Glutamatergic neuron (in vitro differentiated cells): ENCODE results near the gene STAT5A. TPM values are rescaled to one million over a fixed set of nuclear protein-coding genes. Genes with fewer than 3 reads are reported as not detected.
"Not testable (repeated sequence)": the region's sequence is repeated elsewhere in the genome, so short reads cannot be mapped to it uniquely, and the experiment has no call there.

Experiments
- DNase-seq: peaks from one replicate; pipeline ENCODE4 v3.0.0; 2022
- H3K27ac Mint-ChIP-seq: one replicate; pipeline ENCODE4 v1.8.0; 2020; ENCODE audit warnings: mild to moderate bottlenecking, mixed read lengths, inconsistent platforms; ENCODE audit not compliant: unreplicated experiment
- H3K27me3 Mint-ChIP-seq: one replicate; pipeline ENCODE4 v1.8.0; 2020; ENCODE audit warnings: mild to moderate bottlenecking, moderate library complexity, mixed read lengths, inconsistent platforms; ENCODE audit not compliant: unreplicated experiment
- H3K36me3 Mint-ChIP-seq: one replicate; pipeline ENCODE4 v1.8.0; 2020; ENCODE audit warnings: mild to moderate bottlenecking, mixed read lengths, inconsistent platforms; ENCODE audit not compliant: unreplicated experiment
- H3K4me1 Mint-ChIP-seq: one replicate; pipeline ENCODE4 v1.8.0; 2020; ENCODE audit warnings: mild to moderate bottlenecking, low read depth, mixed read lengths, inconsistent platforms; ENCODE audit not compliant: unreplicated experiment
- H3K4me3 Mint-ChIP-seq: one replicate; pipeline ENCODE4 v1.8.0; 2020; ENCODE audit warnings: mild to moderate bottlenecking, mixed read lengths, inconsistent platforms; ENCODE audit not compliant: unreplicated experiment
- H3K9me3 Mint-ChIP-seq: one replicate; pipeline ENCODE4 v1.8.0; 2020; ENCODE audit warnings: mild to moderate bottlenecking, moderate library complexity, mixed read lengths, inconsistent platforms; ENCODE audit not compliant: unreplicated experiment
- CTCF ChIP-seq: fragments of 200-600 bp; sonication (generic); IDR thresholded peaks from one replicate; pipeline ENCODE4 v1.5.0; 2021; ENCODE audit not compliant: partially characterized antibody, unreplicated experiment
- total RNA-seq: library from RNA; stranded (reverse); fragmentation: NEBNext Ultra II Directional; extraction: Animal tissue kit (Norgen Biotek cat#: 25700); gene quantifications from one replicate; pipeline ENCODE4 v1.2.1, GENCODE V29; 2021; ENCODE audit not compliant: unreplicated experiment

Gene STAT5A
- total RNA-seq, 1 donor from 2014 or later = 3.4 TPM

DNA sequence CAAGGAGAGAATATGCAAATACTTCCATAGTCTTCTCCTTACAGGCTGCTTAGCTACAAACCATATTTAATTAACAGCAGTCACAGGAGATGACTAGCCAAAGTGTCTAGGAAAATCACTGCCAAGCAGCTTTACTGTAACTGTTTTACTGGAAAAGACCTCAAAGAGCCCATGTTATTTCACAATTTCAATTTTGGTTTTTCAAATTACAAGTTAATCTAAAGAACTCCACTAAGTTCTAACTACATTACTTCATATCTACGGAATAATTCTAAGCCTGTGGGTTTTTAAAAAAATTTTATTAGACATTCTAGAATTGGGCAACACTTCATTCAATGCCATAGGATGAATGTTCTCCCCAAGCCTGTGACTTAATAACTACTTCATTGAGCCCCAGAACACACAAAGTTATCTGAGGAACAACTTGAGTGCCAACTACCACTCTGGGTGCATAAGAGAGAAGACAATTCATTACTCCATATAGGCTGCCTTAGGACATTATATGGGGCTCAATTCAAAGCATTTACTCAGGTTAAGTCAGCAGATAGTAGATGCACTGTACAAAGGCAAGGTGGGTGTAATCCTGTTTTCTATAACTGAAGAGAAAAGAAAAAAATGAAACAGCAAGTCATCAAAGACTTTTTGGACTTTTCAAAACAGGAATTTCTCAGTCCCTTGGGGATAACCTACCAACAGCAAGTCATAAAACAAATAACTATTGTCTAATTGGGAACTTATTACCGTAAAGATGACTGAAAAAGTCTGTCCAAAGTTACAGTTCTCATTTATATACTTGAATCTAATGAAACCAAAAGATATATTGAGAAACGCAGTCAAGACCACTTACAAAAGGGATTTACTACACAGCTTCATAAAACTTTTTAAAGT is 66.9 kb downstream of the STAT5A start:
- H3K9me3 Mint-ChIP-seq = no peaks in the 10 kb centered on the region
- TF ChIP-seq CTCF = no peak
- peaks cover 6% of the 10 kb centered on the region for H3K4me1 Mint-ChIP-seq
- no peaks in the 10 kb centered on the region for H3K27me3 Mint-ChIP-seq
- no peak overlapping the region for H3K4me3 Mint-ChIP-seq
- H3K27ac Mint-ChIP-seq = no peak overlapping the region
- H3K36me3 Mint-ChIP-seq = no peaks in the 10 kb centered on the region
- no peak for DNase-seq

- no peak for TF ChIP-seq CTCF
- Mint-ChIP-seq H3K4me1 (peaks cover 19% of the 10 kb centered on the region), H3K27ac (no peak overlapping the region), H3K9me3 (no peaks in the 10 kb centered on the region), H3K27me3 (no peaks in the 10 kb centered on the region), H3K4me3 (no peak overlapping the region), H3K36me3 (no peaks in the 10 kb centered on the region)
- DNase-seq = no peak
These were observed 70.1 kb downstream of the STAT5A start for GRCh38 chr17:42358434-42358833.

GRCh38 chr17:42359133-42359532 is 70.8 kb downstream of the STAT5A start:
- Mint-ChIP-seq H3K27me3 (no peaks in the 10 kb centered on the region), H3K27ac (no peak overlapping the region)

DNA sequence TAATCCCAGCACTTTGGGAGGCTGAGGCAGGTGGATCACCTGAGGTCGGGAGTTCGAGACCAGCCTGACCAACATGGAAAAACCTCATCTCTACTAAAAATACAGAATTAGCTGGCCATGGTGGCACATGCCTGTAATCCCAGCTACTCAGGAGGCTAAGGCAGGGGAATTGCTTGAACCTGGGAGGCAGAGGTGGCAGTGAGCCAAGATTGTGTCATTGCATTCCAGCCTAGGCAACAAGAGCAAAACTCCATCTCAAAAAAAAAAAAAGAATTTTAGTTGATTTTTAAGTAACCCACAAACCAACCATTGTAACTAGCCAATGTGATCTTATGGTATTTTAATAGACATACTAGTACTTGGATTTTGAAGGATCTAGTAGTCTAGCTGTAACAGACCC is 72.1 kb downstream of the STAT5A start:
- DNase-seq, H3K4me3 Mint-ChIP-seq, H3K27me3 Mint-ChIP-seq, H3K9me3 Mint-ChIP-seq, H3K27ac Mint-ChIP-seq, H3K36me3 Mint-ChIP-seq: not testable (repeated sequence)
- peaks cover 19% of the 10 kb centered on the region for H3K4me1 Mint-ChIP-seq

More at GRCh38 chr17:42359133-42359532, 70.8 kb downstream of the STAT5A start:
- peaks cover 3% of the 10 kb centered on the region for H3K9me3 Mint-ChIP-seq
- DNase-seq = no peak
- no peak overlapping the region for H3K4me3 Mint-ChIP-seq
- peaks cover 19% of the 10 kb centered on the region for H3K4me1 Mint-ChIP-seq
- no peak for TF ChIP-seq CTCF
- H3K36me3 Mint-ChIP-seq = no peaks in the 10 kb centered on the region

Other genes starting within 250 kb of the STAT5A start
- gene C17orf113, start 237.9 kb upstream of the STAT5A start, total RNA-seq = 2.4 TPM
- gene ZNF385C, start 190.0 kb upstream of the STAT5A start, total RNA-seq = 1.5 TPM
- 0.42 TPM for gene DHX58, start 175.8 kb upstream of the STAT5A start, total RNA-seq
- 29.3 TPM for gene KAT2A, start 167.1 kb upstream of the STAT5A start, total RNA-seq
- gene HSPB9, start 165.7 kb upstream of the STAT5A start, total RNA-seq = 0.44 TPM
- gene RAB5C, start 133.5 kb upstream of the STAT5A start, total RNA-seq = 94.7 TPM
- gene KCNH4, start 107.4 kb upstream of the STAT5A start, total RNA-seq = 0.71 TPM
- gene HCRT, start 103.0 kb upstream of the STAT5A start, total RNA-seq = not detected
- 5.3 TPM for gene GHDC, start 94.0 kb upstream of the STAT5A start, total RNA-seq
- gene STAT5B, start 12.1 kb upstream of the STAT5A start, total RNA-seq = 31.9 TPM
- 68.0 TPM for gene STAT3, start 99.9 kb downstream of the STAT5A start, total RNA-seq
- 0.32 TPM for gene CAVIN1, start 134.8 kb downstream of the STAT5A start, total RNA-seq
- gene ATP6V0A1, start 170.4 kb downstream of the STAT5A start, total RNA-seq = 253 TPM
- gene NAGLU, start 247.7 kb downstream of the STAT5A start, total RNA-seq = 42.8 TPM